ENCODE results near the gene GPR87. TPM values are rescaled to one million over a fixed set of nuclear protein-coding genes. Genes with fewer than 3 reads are reported as not detected.

GPR87 gene
- total and polyA plus RNA-seq, 2 donors (not counting 1 experiment from before 2014, with no cell fraction given), result 0.05 to 0.17 TPM

GRCh38 chr3:151299006-151299405 lies 17.6 kb downstream of the GPR87 start:
- H3K4me3 ChIP-seq (replicated peaks in 1 of 4; ENCODE audit: control extremely low read depth in 1 of 4, insufficient read depth in 1 of 4, low read depth in 3 of 4, low read length in 4 of 4), result no peak overlapping the region
- no peak overlapping the region for H3K9ac ChIP-seq (ENCODE audit: insufficient read depth, low read length)
- no peaks in the 10 kb centered on the region for H3K9me3 ChIP-seq (ENCODE audit: control insufficient read depth, insufficient read depth, low read depth, low read length)
- no peaks in the 10 kb centered on the region for H3K79me2 ChIP-seq (ENCODE audit: control insufficient read depth, insufficient read depth, low read length)
- DNase-seq (ENCODE audit: low read depth in 2 of 2), result no peak
- no peaks in the 10 kb centered on the region for H4K20me1 ChIP-seq (ENCODE audit: control insufficient read depth, extremely low read depth, insufficient read depth, low read length)
- H3K27me3 ChIP-seq (ENCODE audit: control insufficient read depth, insufficient read depth, low read length), result no peaks in the 10 kb centered on the region
- H2AFZ ChIP-seq (ENCODE audit: low read length), result no peak overlapping the region
- peaks cover 6% of the 10 kb centered on the region for H3K4me1 ChIP-seq (ENCODE audit: control insufficient read depth, extremely low read depth, insufficient read depth, low read length)
- no peak overlapping the region for H3K4me2 ChIP-seq (ENCODE audit: extremely low read depth, insufficient read depth, low read length)
- no peak overlapping the region for H3K27ac ChIP-seq (ENCODE audit: insufficient read depth, low read length)
- no peaks in the 10 kb centered on the region for H3K36me3 ChIP-seq (ENCODE audit: control insufficient read depth, insufficient read depth, low read length)
- no peak for TF ChIP-seq EZH2 (IDR thresholded peaks at IDR 0.05; ENCODE audit: low read length, missing control alignments)

GRCh38 chr3:151297429-151297828 lies 19.2 kb downstream of the GPR87 start:
- Histone ChIP-seq H3K4me3 (replicated peaks in 1 of 4; ENCODE audit: control extremely low read depth in 1 of 4, insufficient read depth in 1 of 4, low read depth in 3 of 4, low read length in 4 of 4) (no peak overlapping the region), H4K20me1 (ENCODE audit: control insufficient read depth, extremely low read depth, insufficient read depth, low read length) (no peaks in the 10 kb centered on the region), H3K27me3 (ENCODE audit: control insufficient read depth, insufficient read depth, low read length) (no peaks in the 10 kb centered on the region), H3K27ac (ENCODE audit: insufficient read depth, low read length) (no peak overlapping the region), H3K36me3 (ENCODE audit: control insufficient read depth, insufficient read depth, low read length) (no peaks in the 10 kb centered on the region), H3K79me2 (ENCODE audit: control insufficient read depth, insufficient read depth, low read length) (no peaks in the 10 kb centered on the region), H2AFZ (ENCODE audit: low read length) (no peak overlapping the region), H3K9me3 (ENCODE audit: control insufficient read depth, insufficient read depth, low read depth, low read length) (no peaks in the 10 kb centered on the region), H3K9ac (ENCODE audit: insufficient read depth, low read length) (no peak overlapping the region), H3K4me1 (ENCODE audit: control insufficient read depth, extremely low read depth, insufficient read depth, low read length) (peaks cover 6% of the 10 kb centered on the region), H3K4me2 (ENCODE audit: extremely low read depth, insufficient read depth, low read length) (no peak overlapping the region)
- no peak for DNase-seq (ENCODE audit: low read depth in 2 of 2)
- TF ChIP-seq CTCF (conservative IDR thresholded peaks at IDR 0.05 in 1 of 2, IDR thresholded peaks at IDR 0.05 in 1 of 2; ENCODE audit: low read depth in 1 of 2, low read length in 2 of 2) (no peak), EZH2 (IDR thresholded peaks at IDR 0.05; ENCODE audit: low read length, missing control alignments) (no peak)

GRCh38 chr3:151296226-151296625 lies 20.4 kb downstream of the GPR87 start:
- H3K27ac ChIP-seq (ENCODE audit: insufficient read depth, low read length), result no peak overlapping the region

More at GRCh38 chr3:151296226-151296625, 20.4 kb downstream of the GPR87 start:
- Histone ChIP-seq H4K20me1 (ENCODE audit: control insufficient read depth, extremely low read depth, insufficient read depth, low read length) (no peaks in the 10 kb centered on the region), H2AFZ (ENCODE audit: low read length) (no peak overlapping the region), H3K9ac (ENCODE audit: insufficient read depth, low read length) (no peak overlapping the region), H3K4me3 (replicated peaks in 1 of 4; ENCODE audit: control extremely low read depth in 1 of 4, insufficient read depth in 1 of 4, low read depth in 3 of 4, low read length in 4 of 4) (no peak overlapping the region), H3K9me3 (ENCODE audit: control insufficient read depth, insufficient read depth, low read depth, low read length) (no peaks in the 10 kb centered on the region), H3K4me1 (ENCODE audit: control insufficient read depth, extremely low read depth, insufficient read depth, low read length) (peaks cover 4% of the 10 kb centered on the region), H3K36me3 (ENCODE audit: control insufficient read depth, insufficient read depth, low read length) (no peaks in the 10 kb centered on the region), H3K79me2 (ENCODE audit: control insufficient read depth, insufficient read depth, low read length) (no peaks in the 10 kb centered on the region), H3K27me3 (ENCODE audit: control insufficient read depth, insufficient read depth, low read length) (no peaks in the 10 kb centered on the region), H3K4me2 (ENCODE audit: extremely low read depth, insufficient read depth, low read length) (no peak overlapping the region)
- TF ChIP-seq EZH2 (IDR thresholded peaks at IDR 0.05; ENCODE audit: low read length, missing control alignments) (no peak), CTCF (conservative IDR thresholded peaks at IDR 0.05 in 1 of 2, IDR thresholded peaks at IDR 0.05 in 1 of 2; ENCODE audit: low read depth in 1 of 2, low read length in 2 of 2) (no peak)
- DNase-seq (ENCODE audit: low read depth in 2 of 2), result no peak
